Thyroid gland (tissue), 4 donors: ENCODE measurements around the gene GAS2. TPM values are rescaled to one million over a fixed set of nuclear protein-coding genes. Genes with fewer than 3 reads are reported as not detected.
"Not testable (repeated sequence)": the region's sequence is repeated elsewhere in the genome, so short reads cannot be mapped to it uniquely, and the experiment has no call there.

Experiments
- DNase-seq, 2 donors: peaks; one replicate each; pipeline ENCODE4 v3.0.0-alpha.2; 2019
- H3K27ac ChIP-seq, 3 donors: fragments of 200-600 bp; sonication (generic); 1 replicate in 2 of 3; 2 replicates in 1 of 3; pipeline ENCODE4 v1.5.1; 2016 to 2019; ENCODE audit warnings: mild to moderate bottlenecking in 1 of 3, moderate library complexity in 1 of 3
- H3K27me3 ChIP-seq: fragments of 200-600 bp; sonication (generic); one replicate; pipeline ENCODE4 v1.5.1; 2019
- H3K36me3 ChIP-seq, 2 donors: fragments of 200-600 bp; sonication (generic); one replicate each; pipeline ENCODE4 v1.5.1; 2016 to 2019
- H3K4me1 ChIP-seq, 2 donors: fragments of 200-600 bp; sonication (generic); one replicate each; pipeline ENCODE4 v1.5.1; 2017 to 2019
- H3K4me3 ChIP-seq, 3 donors: fragments of 200-600 bp; sonication (generic); replicated peaks in 1 of 3; 1 replicate in 2 of 3; 2 replicates in 1 of 3; pipeline ENCODE4 v1.5.1; 2016; ENCODE audit warnings: mild to moderate bottlenecking in 1 of 3
- H3K9me3 ChIP-seq: fragments of 200-600 bp; sonication (generic); one replicate; pipeline ENCODE4 v1.5.1; 2017
- POLR2A ChIP-seq, 2 donors: fragments of 450-650 bp; IDR thresholded peaks; one replicate each; pipeline ENCODE4 v1.6.1; 2017; ENCODE audit warnings: antibody characterized with exemption in 2 of 2, mild to moderate bottlenecking in 2 of 2, moderate library complexity in 1 of 2
- WGBS, 2 donors: methylation state at CpG; one replicate each; pipeline ENCODE4 v1.1.5; 2017; 5-methylcytosine and 5-hydroxymethylcytosine counted together
- intact Hi-C: fragments of 100-400 bp; cut with DNase I; formaldehyde crosslinking; loops from one replicate; pipeline ENCODE4 v1.15.1; 2023
- total RNA-seq, 4 donors: library from RNA; depleted of rRNA; stranded (reverse); fragments of >200 nt; gene quantifications; one replicate each; pipeline ENCODE4 v1.2.3, GENCODE V29; 2016
- TF ChIP-seq, protein P1 (sequence below), 6 experiments: fragments of 200-600 bp in 3 of 6; fragments of 450-650 bp in 3 of 6; sonication (generic) in 3 of 6; IDR thresholded peaks; one replicate each; pipeline ENCODE4 v1.5.1; 2016 to 2019; ENCODE audit warnings: antibody characterized with exemption in 6 of 6, mild to moderate bottlenecking in 2 of 6, inconsistent platforms in 1 of 6, moderate library complexity in 1 of 6

GAS2 gene
- total RNA-seq, 4 donors from 2014 or later: 2.3 to 10.2 (median 4.9) TPM; not detected in 1

DNA sequence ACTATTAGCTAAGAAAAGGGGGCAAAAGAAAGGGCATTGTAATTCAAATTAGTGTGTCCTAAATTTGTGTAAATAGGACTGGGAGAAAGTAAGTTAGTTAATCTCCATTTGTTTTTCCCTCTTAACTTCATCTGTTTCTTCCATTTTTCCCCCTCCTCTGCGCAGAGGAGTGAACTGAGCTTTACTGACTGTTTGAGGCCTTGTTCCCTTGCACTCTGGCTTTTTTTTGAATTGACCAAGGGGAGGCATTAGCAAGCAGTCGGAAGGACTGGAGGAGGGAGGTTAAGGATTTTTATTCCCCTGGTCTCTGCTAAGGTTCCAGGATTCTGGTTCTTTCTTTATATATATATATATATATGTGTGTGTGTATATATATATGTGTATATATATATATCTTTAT is 25.5 kb upstream of the GAS2 start:
- DNase-seq: no peak
- Histone ChIP-seq H3K4me3 (no peak overlapping the region), H3K4me1 (no peaks in the 10 kb centered on the region), H3K36me3 (no peaks in the 10 kb centered on the region), H3K9me3 (no peaks in the 10 kb centered on the region), H3K27ac (no peak overlapping the region), H3K27me3 (no peaks in the 10 kb centered on the region)
- intact Hi-C loops: no loop called here
- TF ChIP-seq, protein P1, sequence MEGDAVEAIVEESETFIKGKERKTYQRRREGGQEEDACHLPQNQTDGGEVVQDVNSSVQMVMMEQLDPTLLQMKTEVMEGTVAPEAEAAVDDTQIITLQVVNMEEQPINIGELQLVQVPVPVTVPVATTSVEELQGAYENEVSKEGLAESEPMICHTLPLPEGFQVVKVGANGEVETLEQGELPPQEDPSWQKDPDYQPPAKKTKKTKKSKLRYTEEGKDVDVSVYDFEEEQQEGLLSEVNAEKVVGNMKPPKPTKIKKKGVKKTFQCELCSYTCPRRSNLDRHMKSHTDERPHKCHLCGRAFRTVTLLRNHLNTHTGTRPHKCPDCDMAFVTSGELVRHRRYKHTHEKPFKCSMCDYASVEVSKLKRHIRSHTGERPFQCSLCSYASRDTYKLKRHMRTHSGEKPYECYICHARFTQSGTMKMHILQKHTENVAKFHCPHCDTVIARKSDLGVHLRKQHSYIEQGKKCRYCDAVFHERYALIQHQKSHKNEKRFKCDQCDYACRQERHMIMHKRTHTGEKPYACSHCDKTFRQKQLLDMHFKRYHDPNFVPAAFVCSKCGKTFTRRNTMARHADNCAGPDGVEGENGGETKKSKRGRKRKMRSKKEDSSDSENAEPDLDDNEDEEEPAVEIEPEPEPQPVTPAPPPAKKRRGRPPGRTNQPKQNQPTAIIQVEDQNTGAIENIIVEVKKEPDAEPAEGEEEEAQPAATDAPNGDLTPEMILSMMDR (IDR thresholded peaks at IDR 0.05): no peak
- TF ChIP-seq POLR2A (IDR thresholded peaks at IDR 0.05): no peak
- WGBS, 2 donors: 90 to 95% methylated on average over 2 of the region's 2 CpGs

DNA sequence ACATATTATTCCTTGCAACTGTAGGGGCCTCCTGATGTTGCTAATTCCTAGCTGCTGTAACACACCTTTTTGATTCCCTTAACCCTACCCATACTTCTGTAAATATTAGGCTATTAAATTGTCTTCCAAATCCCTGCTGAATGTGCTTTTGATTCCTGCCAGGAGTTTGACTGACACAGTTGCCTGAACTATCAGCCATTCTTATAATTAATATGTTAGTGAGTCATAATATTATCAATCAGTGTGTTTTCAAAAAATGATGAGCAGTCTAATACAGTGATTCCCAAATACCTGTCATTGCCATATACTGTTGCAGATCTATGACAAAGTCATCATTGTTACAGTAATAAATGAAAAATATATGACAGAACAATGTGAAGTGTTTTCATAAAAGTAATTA is 24.9 kb upstream of the GAS2 start:
- H3K36me3 ChIP-seq: no peaks in the 10 kb centered on the region
- no peaks in the 10 kb centered on the region for H3K9me3 ChIP-seq
- H3K4me3 ChIP-seq: no peak overlapping the region
- H3K27ac ChIP-seq: no peak overlapping the region
- intact Hi-C loops: no loop called here
- no peaks in the 10 kb centered on the region for H3K27me3 ChIP-seq
- TF ChIP-seq, protein P1 (IDR thresholded peaks at IDR 0.05): no peak
- DNase-seq: no peak
- H3K4me1 ChIP-seq: no peaks in the 10 kb centered on the region

DNA sequence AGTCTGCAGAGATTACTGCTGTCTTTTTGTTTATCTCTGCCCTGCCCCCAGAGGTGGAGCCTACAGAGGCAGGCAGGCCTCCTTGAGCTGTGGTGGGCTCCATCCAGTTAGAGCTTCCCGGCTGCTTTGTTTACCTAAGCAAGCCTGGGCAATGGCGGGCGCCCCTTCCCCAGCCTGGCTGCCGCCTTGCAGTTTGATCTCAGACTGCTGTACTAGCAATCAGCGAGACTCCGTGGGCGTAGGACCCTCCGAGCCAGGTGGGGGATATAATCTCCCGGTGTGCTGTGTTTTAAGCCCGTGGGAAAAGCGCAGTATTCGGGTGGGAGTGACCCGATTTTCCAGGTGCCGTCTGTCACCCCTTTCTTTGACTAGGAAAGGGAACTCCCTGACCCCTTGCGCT is 14.1 kb upstream of the GAS2 start:
- H3K27me3 ChIP-seq, H3K9me3 ChIP-seq, H3K4me1 ChIP-seq, DNase-seq, H3K4me3 ChIP-seq, intact Hi-C loops, H3K36me3 ChIP-seq, H3K27ac ChIP-seq: not testable (repeated sequence)
- 60 to 75% methylated on average over 15 of the region's 15 CpGs for WGBS, 2 donors

DNA sequence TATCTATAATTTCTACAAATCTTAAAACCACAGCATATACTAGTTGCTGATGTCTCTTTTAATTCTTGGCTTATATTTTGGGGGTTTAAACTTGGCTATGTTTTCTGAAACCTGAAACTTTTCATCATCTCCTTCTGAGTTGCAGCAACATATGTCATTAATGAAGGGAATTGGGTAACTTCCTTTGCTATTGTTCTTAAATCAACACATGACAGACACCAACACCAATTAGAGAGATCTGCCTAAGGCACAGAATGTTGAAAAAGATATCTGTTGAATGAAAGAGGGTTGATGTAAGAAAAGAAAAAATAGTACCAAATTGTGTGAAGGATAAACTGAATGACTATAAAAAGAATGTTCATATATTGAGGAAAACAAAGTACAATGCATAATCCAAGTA is 10.3 kb upstream of the GAS2 start:
- H3K4me1 ChIP-seq: no peaks in the 10 kb centered on the region
- H3K36me3 ChIP-seq: no peaks in the 10 kb centered on the region
- intact Hi-C loops: no loop called here
- TF ChIP-seq, protein P1 (IDR thresholded peaks at IDR 0.05): no peak
- no peak for TF ChIP-seq POLR2A (IDR thresholded peaks at IDR 0.05)
- no peaks in the 10 kb centered on the region for H3K27me3 ChIP-seq
- no peak for DNase-seq
- no peak overlapping the region for H3K4me3 ChIP-seq
- no peaks in the 10 kb centered on the region for H3K9me3 ChIP-seq
- no peak overlapping the region for H3K27ac ChIP-seq

DNA sequence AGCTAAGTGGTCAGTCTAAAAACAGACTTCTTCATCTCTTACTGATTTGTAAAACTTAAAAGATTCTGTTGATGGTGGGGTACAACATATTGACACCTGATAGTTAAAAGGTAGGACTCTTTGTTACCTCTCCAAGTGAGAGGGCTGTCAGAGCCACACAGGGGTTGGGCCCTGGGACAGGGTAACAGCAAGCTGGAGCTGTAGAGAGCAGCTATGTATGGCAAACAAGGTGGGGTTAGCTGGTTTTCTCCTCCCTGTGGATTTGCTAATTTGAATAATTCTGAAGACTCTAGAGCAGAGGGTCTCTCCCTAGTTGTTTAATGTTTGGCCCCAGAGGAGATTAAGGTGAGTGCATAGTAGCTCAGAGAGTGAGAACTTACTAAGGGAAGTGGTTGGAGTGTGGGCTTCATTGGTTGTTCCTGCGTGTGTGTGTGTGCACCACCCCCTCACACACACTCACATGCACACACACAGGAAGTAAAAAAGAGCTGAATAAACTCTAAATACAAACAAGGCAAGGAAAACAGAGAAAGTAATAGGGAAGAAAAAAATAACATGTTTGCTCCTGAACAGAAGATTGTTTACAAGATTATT is 9.2 kb upstream of the GAS2 start:
- no peaks in the 10 kb centered on the region for H3K36me3 ChIP-seq
- H3K27me3 ChIP-seq: no peaks in the 10 kb centered on the region
- TF ChIP-seq, protein P1 (IDR thresholded peaks at IDR 0.05): no peak
- no peak for TF ChIP-seq POLR2A (IDR thresholded peaks at IDR 0.05)
- H3K27ac ChIP-seq: no peak overlapping the region
- intact Hi-C loops: no loop called here
- DNase-seq: no peak
- H3K9me3 ChIP-seq: no peaks in the 10 kb centered on the region
- WGBS, 2 donors: 34 to 47% methylated on average over 1 of the region's 1 CpG
- no peaks in the 10 kb centered on the region for H3K4me1 ChIP-seq
- no peak overlapping the region for H3K4me3 ChIP-seq

GRCh38 chr11:22659783-22660182 is 6.6 kb upstream of the GAS2 start:
- Histone ChIP-seq H3K27ac (no peak overlapping the region), H3K27me3 (no peaks in the 10 kb centered on the region), H3K4me3 (no peak overlapping the region), H3K4me1 (no peaks in the 10 kb centered on the region), H3K9me3 (no peaks in the 10 kb centered on the region), H3K36me3 (no peaks in the 10 kb centered on the region)
- TF ChIP-seq, protein P1 (IDR thresholded peaks at IDR 0.05): no peak
- TF ChIP-seq POLR2A (IDR thresholded peaks at IDR 0.05): no peak
- DNase-seq: no peak
- intact Hi-C loops: no loop called here
- WGBS, 2 donors: 94 to 95% methylated on average over 1 of the region's 1 CpG
